ENCODE data around the gene EPG5.

DNA sequence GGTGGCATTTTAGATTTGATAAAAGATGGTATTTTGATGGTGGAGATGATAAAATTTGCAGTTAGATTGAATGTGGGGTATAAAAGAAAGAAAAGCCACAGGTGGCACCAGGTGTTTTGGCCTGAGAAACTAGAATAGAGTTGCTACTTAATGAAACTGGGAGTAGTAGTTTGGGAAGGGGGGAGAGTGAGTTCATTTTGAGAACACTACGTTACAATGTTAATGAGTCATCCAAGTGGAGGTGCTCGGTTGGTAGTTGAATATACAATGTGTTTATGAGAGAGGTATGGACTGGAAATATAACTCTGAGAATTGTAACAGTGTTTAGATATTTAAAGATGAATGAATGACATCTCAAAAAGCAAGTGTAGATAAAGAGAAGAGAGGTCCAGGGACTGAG is 26.4 kb downstream of the EPG5 start:
- TF ChIP-seq, protein P1, sequence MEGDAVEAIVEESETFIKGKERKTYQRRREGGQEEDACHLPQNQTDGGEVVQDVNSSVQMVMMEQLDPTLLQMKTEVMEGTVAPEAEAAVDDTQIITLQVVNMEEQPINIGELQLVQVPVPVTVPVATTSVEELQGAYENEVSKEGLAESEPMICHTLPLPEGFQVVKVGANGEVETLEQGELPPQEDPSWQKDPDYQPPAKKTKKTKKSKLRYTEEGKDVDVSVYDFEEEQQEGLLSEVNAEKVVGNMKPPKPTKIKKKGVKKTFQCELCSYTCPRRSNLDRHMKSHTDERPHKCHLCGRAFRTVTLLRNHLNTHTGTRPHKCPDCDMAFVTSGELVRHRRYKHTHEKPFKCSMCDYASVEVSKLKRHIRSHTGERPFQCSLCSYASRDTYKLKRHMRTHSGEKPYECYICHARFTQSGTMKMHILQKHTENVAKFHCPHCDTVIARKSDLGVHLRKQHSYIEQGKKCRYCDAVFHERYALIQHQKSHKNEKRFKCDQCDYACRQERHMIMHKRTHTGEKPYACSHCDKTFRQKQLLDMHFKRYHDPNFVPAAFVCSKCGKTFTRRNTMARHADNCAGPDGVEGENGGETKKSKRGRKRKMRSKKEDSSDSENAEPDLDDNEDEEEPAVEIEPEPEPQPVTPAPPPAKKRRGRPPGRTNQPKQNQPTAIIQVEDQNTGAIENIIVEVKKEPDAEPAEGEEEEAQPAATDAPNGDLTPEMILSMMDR (IDR thresholded peaks at IDR 0.05): no peak
- TF ChIP-seq POLR2A (IDR thresholded peaks at IDR 0.05) (no peak), EP300 (IDR thresholded peaks at IDR 0.05) (no peak)

All from upper lobe of left lung (tissue), 4 donors.